ENCODE measurements around the gene ZNF764. TPM values are rescaled to one million over a fixed set of nuclear protein-coding genes. Genes with fewer than 3 reads are reported as not detected.
"Not testable (repeated sequence)": the region's sequence is repeated elsewhere in the genome, so short reads cannot be mapped to it uniquely, and the experiment has no call there.

Gene ZNF764
- total RNA-seq, 2 donors from 2014 or later = 8.5 to 9.6 TPM

DNA sequence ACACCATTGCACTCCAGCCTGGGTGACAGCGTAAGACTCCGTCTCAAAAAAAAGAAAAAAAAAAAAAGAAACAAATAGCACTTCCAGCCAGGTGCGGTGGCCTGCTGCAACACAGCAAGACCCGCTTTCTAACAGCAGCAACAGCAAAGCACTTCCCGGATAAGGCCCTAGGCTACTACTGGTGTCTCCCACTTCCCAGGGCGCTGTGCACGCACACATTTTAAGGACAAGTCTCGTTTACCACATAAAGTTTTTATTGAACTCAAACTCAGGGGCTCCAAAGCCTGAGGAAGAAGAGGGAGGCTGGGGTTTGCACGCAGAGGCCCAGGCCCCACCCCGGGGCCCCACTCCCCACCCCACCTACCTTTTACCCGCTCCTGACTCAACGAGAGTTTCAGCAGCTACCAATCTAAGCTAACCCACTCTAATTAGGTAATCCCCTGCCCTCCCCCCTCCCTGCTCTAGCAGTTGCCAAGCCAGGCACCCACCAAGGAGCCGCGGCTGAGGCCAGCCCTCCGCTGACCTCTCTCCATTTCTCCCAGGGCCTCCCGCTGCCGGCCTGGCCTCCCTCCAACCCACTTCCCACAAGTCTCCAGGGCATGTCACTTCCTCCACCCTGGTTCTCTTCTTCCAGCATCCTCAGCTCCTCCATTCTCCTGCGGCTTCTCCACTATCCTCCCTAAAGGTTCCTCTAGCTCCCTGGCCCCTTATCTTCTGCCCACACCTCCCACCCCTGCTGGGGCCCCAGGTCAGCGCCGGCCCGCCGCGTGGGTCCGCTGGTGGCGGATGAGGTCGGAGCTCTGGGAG is 34.2 kb downstream of the ZNF764 start:
- Histone ChIP-seq H3K9me3 (no peaks in the 10 kb centered on the region), H3K4me3 (no peak overlapping the region), H3K27ac (no peak overlapping the region), H3K27me3 (replicated peaks; ENCODE audit: insufficient read depth) (no peaks in the 10 kb centered on the region), H3K4me1 (ENCODE audit: control insufficient read depth in 1 of 2, low read depth in 2 of 2) (peaks cover 4 to 18% of the 10 kb centered on the region in 2 donors), H3K36me3 (no peaks in the 10 kb centered on the region)
- DNase-seq (ENCODE audit: low spot score) (no peak), ATAC-seq (ENCODE audit: insufficient number of reproducible peaks, low FRiP score, low read depth) (no peak)
- TF ChIP-seq, protein P1, sequence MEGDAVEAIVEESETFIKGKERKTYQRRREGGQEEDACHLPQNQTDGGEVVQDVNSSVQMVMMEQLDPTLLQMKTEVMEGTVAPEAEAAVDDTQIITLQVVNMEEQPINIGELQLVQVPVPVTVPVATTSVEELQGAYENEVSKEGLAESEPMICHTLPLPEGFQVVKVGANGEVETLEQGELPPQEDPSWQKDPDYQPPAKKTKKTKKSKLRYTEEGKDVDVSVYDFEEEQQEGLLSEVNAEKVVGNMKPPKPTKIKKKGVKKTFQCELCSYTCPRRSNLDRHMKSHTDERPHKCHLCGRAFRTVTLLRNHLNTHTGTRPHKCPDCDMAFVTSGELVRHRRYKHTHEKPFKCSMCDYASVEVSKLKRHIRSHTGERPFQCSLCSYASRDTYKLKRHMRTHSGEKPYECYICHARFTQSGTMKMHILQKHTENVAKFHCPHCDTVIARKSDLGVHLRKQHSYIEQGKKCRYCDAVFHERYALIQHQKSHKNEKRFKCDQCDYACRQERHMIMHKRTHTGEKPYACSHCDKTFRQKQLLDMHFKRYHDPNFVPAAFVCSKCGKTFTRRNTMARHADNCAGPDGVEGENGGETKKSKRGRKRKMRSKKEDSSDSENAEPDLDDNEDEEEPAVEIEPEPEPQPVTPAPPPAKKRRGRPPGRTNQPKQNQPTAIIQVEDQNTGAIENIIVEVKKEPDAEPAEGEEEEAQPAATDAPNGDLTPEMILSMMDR (IDR thresholded peaks at IDR 0.05) = no peak

DNA sequence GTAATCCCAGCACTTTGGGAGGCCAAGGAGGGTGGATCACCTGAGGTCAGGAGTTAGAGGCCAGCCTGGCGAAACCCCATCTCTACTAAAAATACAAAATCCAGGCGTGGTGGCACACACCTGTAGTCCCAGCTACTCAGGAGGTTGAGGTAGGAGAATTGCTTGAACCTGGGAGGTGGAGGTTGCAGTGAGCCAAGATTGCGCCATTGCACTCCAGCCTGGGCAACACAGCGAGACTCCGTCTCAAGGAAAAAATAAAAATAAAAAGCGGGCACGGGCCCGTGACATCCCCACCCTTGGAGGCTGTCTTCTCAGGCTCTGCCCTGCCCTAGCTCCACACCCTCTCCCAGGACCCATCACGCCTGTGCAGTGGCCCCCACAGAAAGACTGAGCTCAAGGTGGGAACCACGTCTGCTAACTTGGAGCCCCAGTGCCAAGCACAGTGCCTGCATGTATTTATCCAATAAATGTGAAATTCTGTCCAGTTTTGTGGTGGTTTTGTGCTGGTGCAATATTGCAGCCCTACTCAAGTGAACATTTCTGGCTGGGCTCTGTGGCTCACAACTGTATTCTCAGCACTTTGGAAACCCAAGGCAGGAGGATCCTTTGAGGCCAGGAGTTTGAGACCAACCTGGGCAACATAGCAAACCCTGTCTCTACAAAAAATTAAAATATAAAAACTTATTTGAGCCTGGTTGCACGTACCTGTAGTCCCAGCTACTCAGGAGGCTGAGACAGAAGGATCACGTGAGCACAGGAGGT is 35.3 kb downstream of the ZNF764 start:
- H3K9me3 ChIP-seq; H3K36me3 ChIP-seq; H3K4me3 ChIP-seq; ATAC-seq (ENCODE audit: insufficient number of reproducible peaks, low FRiP score, low read depth); DNase-seq (ENCODE audit: low spot score); H3K27ac ChIP-seq; H3K27me3 ChIP-seq (replicated peaks; ENCODE audit: insufficient read depth): not testable (repeated sequence)
- peaks cover 4 to 11% of the 10 kb centered on the region in 2 donors for H3K4me1 ChIP-seq (ENCODE audit: control insufficient read depth in 1 of 2, low read depth in 2 of 2)

DNA sequence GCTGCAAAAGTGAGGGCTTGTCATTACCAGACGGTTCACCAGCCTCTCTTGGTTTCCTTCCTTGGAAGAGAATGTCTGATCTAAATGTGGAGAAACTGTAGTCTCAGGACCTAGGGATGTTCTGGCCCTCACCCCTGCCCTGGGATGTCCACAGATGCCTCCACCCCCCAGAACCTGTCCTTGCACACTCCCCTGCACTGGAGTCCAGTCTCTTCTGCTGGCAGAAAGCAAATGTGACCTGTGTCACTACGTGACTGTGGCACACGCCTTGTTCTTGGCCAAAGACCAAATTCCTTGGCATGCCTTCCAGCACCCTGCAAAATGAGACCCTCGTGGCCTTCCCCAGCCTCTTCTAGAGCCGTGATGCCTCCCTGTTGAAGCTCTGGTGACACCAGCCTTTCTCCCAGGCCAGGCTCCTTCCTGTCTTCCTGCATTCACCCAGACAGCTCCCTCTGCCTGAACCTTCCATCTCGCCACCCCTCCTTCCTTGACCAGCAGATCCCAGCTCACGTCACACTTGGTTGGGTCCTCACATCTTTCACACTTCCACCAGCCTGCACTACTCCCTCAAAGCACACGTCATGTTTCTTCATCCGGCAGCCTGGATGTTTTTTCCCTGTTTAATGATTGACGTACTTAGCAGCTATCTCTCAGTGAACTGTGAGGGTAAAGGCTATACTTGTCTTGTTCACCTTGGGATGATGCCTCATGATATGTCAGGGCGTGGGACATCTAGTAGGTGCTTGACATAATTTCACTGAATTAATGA is 36.1 kb downstream of the ZNF764 start:
- DNase-seq (ENCODE audit: low spot score) (no peak), ATAC-seq (ENCODE audit: insufficient number of reproducible peaks, low FRiP score, low read depth) (no peak)
- Histone ChIP-seq H3K4me3 (no peak overlapping the region), H3K9me3 (no peaks in the 10 kb centered on the region), H3K27ac (no peak overlapping the region), H3K27me3 (replicated peaks; ENCODE audit: insufficient read depth) (no peaks in the 10 kb centered on the region), H3K4me1 (ENCODE audit: control insufficient read depth in 1 of 2, low read depth in 2 of 2) (peaks cover 0 to 6% of the 10 kb centered on the region in 2 donors), H3K36me3 (no peaks in the 10 kb centered on the region)
- TF ChIP-seq, protein P1 (IDR thresholded peaks at IDR 0.05) = no peak

GRCh38 chr16:30521476-30521872 is 36.7 kb downstream of the ZNF764 start:
- peaks cover 0 to 6% of the 10 kb centered on the region in 2 donors for H3K4me1 ChIP-seq (ENCODE audit: control insufficient read depth in 1 of 2, low read depth in 2 of 2)
- no peaks in the 10 kb centered on the region for H3K9me3 ChIP-seq
- H3K27me3 ChIP-seq (replicated peaks; ENCODE audit: insufficient read depth) = no peaks in the 10 kb centered on the region
- ATAC-seq (ENCODE audit: insufficient number of reproducible peaks, low FRiP score, low read depth) = no peak
- H3K4me3 ChIP-seq = no peak overlapping the region
- TF ChIP-seq, protein P1 (IDR thresholded peaks at IDR 0.05) = no peak
- H3K36me3 ChIP-seq = no peaks in the 10 kb centered on the region
- no peak overlapping the region for H3K27ac ChIP-seq
- DNase-seq (ENCODE audit: low spot score) = no peak

DNA sequence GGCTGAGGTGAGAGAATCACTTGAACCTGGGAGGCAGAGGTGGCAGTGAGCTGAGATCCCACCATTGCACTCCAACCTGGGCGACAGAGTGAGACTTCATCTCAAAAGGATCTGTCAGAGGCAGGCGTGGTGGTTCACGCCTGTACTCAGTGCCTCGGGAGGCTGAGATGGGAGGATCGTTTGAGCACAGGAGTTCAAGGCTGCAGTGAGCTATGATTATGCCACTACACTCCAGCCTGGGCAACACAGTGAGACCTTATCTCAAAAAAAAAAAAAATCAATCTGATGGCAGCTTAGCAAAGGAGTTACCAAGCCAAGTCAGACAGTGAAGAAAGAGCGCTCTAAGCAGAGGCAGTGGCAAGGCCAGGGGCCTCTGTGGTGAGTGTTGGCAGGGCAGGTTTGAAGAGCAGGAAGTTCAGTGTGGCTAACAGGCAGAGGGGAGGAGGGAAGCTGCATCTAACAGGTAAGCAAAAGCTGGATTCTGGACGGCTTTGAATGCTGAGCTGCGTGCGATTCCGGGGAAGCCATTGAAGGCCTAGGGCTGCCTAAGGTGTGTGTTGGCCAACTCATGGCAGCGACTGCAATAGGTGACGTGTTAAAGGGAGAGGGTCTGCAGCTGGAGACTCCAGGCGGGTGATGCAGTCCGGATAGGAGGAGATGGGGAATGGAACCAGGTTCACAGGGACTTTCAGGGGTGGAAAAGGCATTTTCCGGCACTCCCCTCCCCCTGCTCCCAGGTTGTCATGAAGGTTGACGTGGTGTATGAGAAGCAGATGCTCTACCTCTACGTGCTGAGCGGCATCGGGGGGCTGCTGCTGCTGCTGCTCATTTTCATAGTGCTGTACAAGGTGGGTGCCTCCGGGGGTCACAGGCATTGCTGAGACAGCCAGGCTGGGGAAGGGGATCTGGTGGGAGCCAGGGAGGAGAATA is 38.8 kb downstream of the ZNF764 start:
- H3K27ac ChIP-seq = no peak overlapping the region
- H3K9me3 ChIP-seq = no peaks in the 10 kb centered on the region
- no peaks in the 10 kb centered on the region for H3K4me1 ChIP-seq (ENCODE audit: control insufficient read depth in 1 of 2, low read depth in 2 of 2)
- H3K4me3 ChIP-seq = no peak overlapping the region
- DNase-seq (ENCODE audit: low spot score) (no peak), ATAC-seq (ENCODE audit: insufficient number of reproducible peaks, low FRiP score, low read depth) (no peak)
- TF ChIP-seq, protein P1 (IDR thresholded peaks at IDR 0.05) = no peak
- no peaks in the 10 kb centered on the region for H3K27me3 ChIP-seq (replicated peaks; ENCODE audit: insufficient read depth)
- no peaks in the 10 kb centered on the region for H3K36me3 ChIP-seq

All from thoracic aorta (tissue), 2 donors.